ENCODE data around the gene WDHD1. TPM values are rescaled to one million over a fixed set of nuclear protein-coding genes. Genes with fewer than 3 reads are reported as not detected.
"Not testable (repeated sequence)": the region's sequence is repeated elsewhere in the genome, so short reads cannot be mapped to it uniquely, and the experiment has no call there.

Gene WDHD1
- total RNA-seq, 1 donor from 2014 or later, result 10.0 TPM

GRCh38 chr14:55071870-55072640 lies 45.2 kb upstream of the WDHD1 start:
- no peak overlapping the region for H3K4me3 ChIP-seq (ENCODE audit: low read depth, low read length)
- FAIRE-seq (peak; percentile 90), DNase-seq (ENCODE audit: low read depth) (peak; percentile 98)
- TF ChIP-seq, protein P1, sequence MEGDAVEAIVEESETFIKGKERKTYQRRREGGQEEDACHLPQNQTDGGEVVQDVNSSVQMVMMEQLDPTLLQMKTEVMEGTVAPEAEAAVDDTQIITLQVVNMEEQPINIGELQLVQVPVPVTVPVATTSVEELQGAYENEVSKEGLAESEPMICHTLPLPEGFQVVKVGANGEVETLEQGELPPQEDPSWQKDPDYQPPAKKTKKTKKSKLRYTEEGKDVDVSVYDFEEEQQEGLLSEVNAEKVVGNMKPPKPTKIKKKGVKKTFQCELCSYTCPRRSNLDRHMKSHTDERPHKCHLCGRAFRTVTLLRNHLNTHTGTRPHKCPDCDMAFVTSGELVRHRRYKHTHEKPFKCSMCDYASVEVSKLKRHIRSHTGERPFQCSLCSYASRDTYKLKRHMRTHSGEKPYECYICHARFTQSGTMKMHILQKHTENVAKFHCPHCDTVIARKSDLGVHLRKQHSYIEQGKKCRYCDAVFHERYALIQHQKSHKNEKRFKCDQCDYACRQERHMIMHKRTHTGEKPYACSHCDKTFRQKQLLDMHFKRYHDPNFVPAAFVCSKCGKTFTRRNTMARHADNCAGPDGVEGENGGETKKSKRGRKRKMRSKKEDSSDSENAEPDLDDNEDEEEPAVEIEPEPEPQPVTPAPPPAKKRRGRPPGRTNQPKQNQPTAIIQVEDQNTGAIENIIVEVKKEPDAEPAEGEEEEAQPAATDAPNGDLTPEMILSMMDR (IDR thresholded peaks at IDR 0.05; ENCODE audit: insufficient read depth, low read length, severe bottlenecking), result no peak
- H3K27me3 ChIP-seq (ENCODE audit: control insufficient read depth, insufficient read depth, low read length), result no peaks in the 10 kb centered on the region
- H3K36me3 ChIP-seq (ENCODE audit: control insufficient read depth, insufficient read depth, low read length), result no peaks in the 10 kb centered on the region

GRCh38 chr14:55070981-55071411 lies 44.1 kb upstream of the WDHD1 start:
- FAIRE-seq (no peak), DNase-seq (ENCODE audit: low read depth) (peak; percentile 28)
- TF ChIP-seq, protein P1 (IDR thresholded peaks at IDR 0.05; ENCODE audit: insufficient read depth, low read length, severe bottlenecking), result no peak
- Histone ChIP-seq H3K4me3 (ENCODE audit: low read depth, low read length) (no peak overlapping the region), H3K36me3 (ENCODE audit: control insufficient read depth, insufficient read depth, low read length) (no peaks in the 10 kb centered on the region), H3K27me3 (ENCODE audit: control insufficient read depth, insufficient read depth, low read length) (no peaks in the 10 kb centered on the region)

GRCh38 chr14:55066223-55066622 lies 39.3 kb upstream of the WDHD1 start:
- Histone ChIP-seq H3K27me3 (ENCODE audit: control insufficient read depth, insufficient read depth, low read length) (no peaks in the 10 kb centered on the region), H3K4me3 (ENCODE audit: low read depth, low read length) (no peak overlapping the region), H3K36me3 (ENCODE audit: control insufficient read depth, insufficient read depth, low read length) (peaks cover 8% of the 10 kb centered on the region)
- TF ChIP-seq, protein P1 (IDR thresholded peaks at IDR 0.05; ENCODE audit: insufficient read depth, low read length, severe bottlenecking), result no peak
- no peak for DNase-seq (ENCODE audit: low read depth)
- no peak for FAIRE-seq

DNA sequence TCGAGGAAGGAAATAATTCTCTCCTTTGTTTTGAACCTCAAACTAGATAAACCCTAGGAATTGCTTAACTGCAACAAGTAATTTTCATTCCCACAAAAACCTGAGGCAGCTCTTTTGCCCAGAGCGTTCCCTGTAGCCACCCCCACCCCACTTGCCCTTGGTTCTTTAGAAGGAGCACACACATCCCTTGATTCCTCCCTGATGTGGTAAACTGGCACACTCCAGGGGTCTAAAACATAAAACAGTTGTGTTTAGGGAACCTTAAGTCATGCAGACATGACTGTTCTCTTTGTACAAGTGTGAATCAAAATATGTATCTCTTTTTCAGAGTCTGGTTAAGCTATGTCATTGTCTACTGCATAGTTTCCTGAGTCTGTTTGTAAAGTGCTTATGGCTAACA lies 38.5 kb upstream of the WDHD1 start:
- no peaks in the 10 kb centered on the region for H3K27me3 ChIP-seq (ENCODE audit: control insufficient read depth, insufficient read depth, low read length)
- DNase-seq (ENCODE audit: low read depth) (no peak), FAIRE-seq (no peak)
- no peak overlapping the region for H3K4me3 ChIP-seq (ENCODE audit: low read depth, low read length)
- TF ChIP-seq, protein P1 (IDR thresholded peaks at IDR 0.05; ENCODE audit: insufficient read depth, low read length, severe bottlenecking), result no peak
- peaks cover 8% of the 10 kb centered on the region for H3K36me3 ChIP-seq (ENCODE audit: control insufficient read depth, insufficient read depth, low read length)

GRCh38 chr14:55064896-55065295 lies 38.0 kb upstream of the WDHD1 start:
- DNase-seq (ENCODE audit: low read depth); H3K27me3 ChIP-seq (ENCODE audit: control insufficient read depth, insufficient read depth, low read length); H3K36me3 ChIP-seq (ENCODE audit: control insufficient read depth, insufficient read depth, low read length); H3K4me3 ChIP-seq (ENCODE audit: low read depth, low read length); FAIRE-seq: not testable (repeated sequence)

DNA sequence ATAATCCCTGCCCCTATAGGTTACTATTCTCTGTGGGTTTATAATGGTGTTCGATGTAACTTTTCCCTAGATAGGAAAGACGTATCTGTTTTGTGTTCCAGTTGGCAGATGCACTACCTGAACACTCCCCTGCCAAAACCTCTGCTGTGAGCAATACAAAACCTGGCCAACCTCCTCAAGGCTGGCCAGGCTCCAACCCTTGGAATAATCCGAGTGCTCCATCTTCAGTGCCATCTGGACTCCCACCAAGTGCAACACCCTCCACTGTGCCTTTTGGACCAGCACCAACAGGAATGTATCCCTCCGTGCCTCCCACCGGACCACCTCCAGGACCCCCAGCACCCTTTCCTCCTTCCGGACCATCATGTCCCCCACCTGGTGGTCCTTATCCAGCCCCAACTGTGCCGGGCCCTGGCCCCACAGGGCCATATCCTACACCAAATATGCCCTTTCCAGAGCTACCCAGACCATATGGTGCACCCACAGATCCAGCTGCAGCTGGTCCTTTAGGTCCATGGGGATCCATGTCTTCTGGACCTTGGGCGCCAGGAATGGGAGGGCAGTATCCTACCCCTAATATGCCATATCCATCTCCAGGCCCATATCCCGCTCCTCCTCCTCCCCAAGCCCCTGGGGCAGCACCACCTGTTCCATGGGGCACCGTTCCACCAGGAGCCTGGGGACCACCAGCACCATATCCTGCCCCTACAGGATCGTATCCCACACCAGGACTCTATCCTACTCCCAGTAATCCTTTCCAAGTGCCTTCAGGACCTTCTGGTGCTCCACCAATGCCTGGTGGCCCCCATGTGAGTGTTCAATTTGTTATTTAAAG lies 35.8 kb upstream of the WDHD1 start:
- Histone ChIP-seq H3K36me3 (ENCODE audit: control insufficient read depth, insufficient read depth, low read length) (peaks cover 8% of the 10 kb centered on the region), H3K4me3 (ENCODE audit: low read depth, low read length) (no peak overlapping the region), H3K27me3 (ENCODE audit: control insufficient read depth, insufficient read depth, low read length) (no peaks in the 10 kb centered on the region)
- FAIRE-seq (no peak), DNase-seq (ENCODE audit: low read depth) (no peak)
- TF ChIP-seq, protein P1 (IDR thresholded peaks at IDR 0.05; ENCODE audit: insufficient read depth, low read length, severe bottlenecking), result no peak

Data from bronchial epithelial cell (primary cell).